ENCODE results near the gene NCKAP1. TPM values are rescaled to one million over a fixed set of nuclear protein-coding genes. Genes with fewer than 3 reads are reported as not detected.

Gene NCKAP1
- total RNA-seq = 100 to 1,000 TPM in 2 of 8 experiments, 10 to 100 TPM in 6; 70.3 to 136 (median 86.6) TPM

GRCh38 chr2:183038341-183039300 lies at the start of gene NCKAP1:
NCKAP1 (minus strand) TSS chr2:183038457; CDS start chr2:183038099, 358 bp downstream.
- Histone ChIP-seq H3K4me3 (peak within 1 kb of the TSS; percentile 68 to 83 (median 82)), H3K27ac (peak within 1 kb of the TSS; percentile 93 to 94), H3K4me1 (replicated peaks in 1 of 2) (peaks cover 5 to 24% of the 10 kb centered on the region in 2 donors)
- WGBS, 10 experiments = 0 to 92% (median 61%) methylated on average over 1 to 7 of the region's 68 CpGs
- in situ Hi-C loops (cut with MboI; ENCODE audit: low pct_unique_long_range_greater_than_20kb in 2 of 9, low sequenced_read_pairs in 9 of 9, unreplicated experiment in 9 of 9) = no loop called here
- ATAC-seq (replicated peaks in 6 of 8) = peak; percentile 76 to 86 (median 83)

GRCh38 chr2:183081911-183082310 lies 43.7 kb upstream of the NCKAP1 start:
- peaks cover 0 to 11% of the 10 kb centered on the region in 2 donors for H3K4me1 ChIP-seq (replicated peaks in 1 of 2)
- WGBS, 10 experiments = 0 to 100% (median 38%) methylated on average over 1 of the region's 1 CpG; no CpG with 5 or more reads in 2 of the 10 experiments
- H3K4me3 ChIP-seq = no peak overlapping the region
- ATAC-seq (replicated peaks in 6 of 8) = peak in 2 of 8 experiments; percentile 23 to 51
- H3K27ac ChIP-seq = no peak overlapping the region
- in situ Hi-C loops (cut with MboI; ENCODE audit: low pct_unique_long_range_greater_than_20kb in 2 of 9, low sequenced_read_pairs in 9 of 9, unreplicated experiment in 9 of 9) = no loop called here

- in situ Hi-C loops (cut with MboI; ENCODE audit: low pct_unique_long_range_greater_than_20kb in 2 of 9, low sequenced_read_pairs in 9 of 9, unreplicated experiment in 9 of 9) = no loop called here
- 13 to 88% (median 52%) methylated on average over 7 to 13 of the region's 13 CpGs for WGBS, 10 experiments
- ATAC-seq (replicated peaks in 6 of 8) = peak in 4 of 8 experiments; percentile 7 to 45 (median 18)
- H3K27ac ChIP-seq = no peak overlapping the region
- H3K4me3 ChIP-seq = peak overlapping the region; percentile 42 to 77 (median 54)
- peaks cover 0 to 11% of the 10 kb centered on the region in 2 donors for H3K4me1 ChIP-seq (replicated peaks in 1 of 2)
These were observed 41.0 kb upstream of the NCKAP1 start for GRCh38 chr2:183079139-183079775.

GRCh38 chr2:183078464-183079138 lies 40.3 kb upstream of the NCKAP1 start, which contains the start of gene DUSP19:
DUSP19 (plus strand) TSS chr2:183078747; CDS start chr2:183078934, 187 bp downstream.
- Histone ChIP-seq H3K27ac (peak within 1 kb of the TSS; percentile 33 to 40), H3K4me3 (peak within 1 kb of the TSS; percentile 42 to 77 (median 54)), H3K4me1 (replicated peaks in 1 of 2) (peaks cover 0 to 11% of the 10 kb centered on the region in 2 donors)
- WGBS, 10 experiments = 0 to 25% (median 13%) methylated on average over 4 to 20 of the region's 20 CpGs; no CpG with 5 or more reads in 1 of the 10 experiments
- ATAC-seq (replicated peaks in 6 of 8) = peak; percentile 90 to 99 (median 98)
- in situ Hi-C loops (cut with MboI; ENCODE audit: low pct_unique_long_range_greater_than_20kb in 2 of 9, low sequenced_read_pairs in 9 of 9, unreplicated experiment in 9 of 9) = no loop called here

- peaks cover 0 to 11% of the 10 kb centered on the region in 2 donors for H3K4me1 ChIP-seq (replicated peaks in 1 of 2)
- in situ Hi-C loops (cut with MboI; ENCODE audit: low pct_unique_long_range_greater_than_20kb in 2 of 9, low sequenced_read_pairs in 9 of 9, unreplicated experiment in 9 of 9) = no loop called here
- WGBS, 10 experiments = 0 to 40% (median 13%) methylated on average over 1 to 8 of the region's 8 CpGs; no CpG with 5 or more reads in 1 of the 10 experiments
- H3K27ac ChIP-seq = peak overlapping the region; percentile 33
- peak in 7 of 8 experiments; percentile 48 to 86 (median 81) for ATAC-seq (replicated peaks in 6 of 8)
- peak overlapping the region; percentile 42 to 77 (median 54) for H3K4me3 ChIP-seq
These were observed 39.9 kb upstream of the NCKAP1 start for GRCh38 chr2:183078163-183078463.

- Histone ChIP-seq H3K4me1 (replicated peaks in 1 of 2) (no peaks in the 10 kb centered on the region), H3K4me3 (no peak overlapping the region), H3K27ac (no peak overlapping the region)
- WGBS, 10 experiments = 0 to 100% (median 92%) methylated on average over 1 to 3 of the region's 7 CpGs; no CpG with 5 or more reads in 6 of the 10 experiments
- ATAC-seq (replicated peaks in 6 of 8) = no peak
- in situ Hi-C loops (cut with MboI; ENCODE audit: low pct_unique_long_range_greater_than_20kb in 2 of 9, low sequenced_read_pairs in 9 of 9, unreplicated experiment in 9 of 9) = no loop called here
These were observed 33.9 kb upstream of the NCKAP1 start for GRCh38 chr2:183072177-183072576.

- in situ Hi-C loops (cut with MboI; ENCODE audit: low pct_unique_long_range_greater_than_20kb in 2 of 9, low sequenced_read_pairs in 9 of 9, unreplicated experiment in 9 of 9) = no loop called here
- H3K27ac ChIP-seq = no peak overlapping the region
- no peak overlapping the region for H3K4me3 ChIP-seq
- H3K4me1 ChIP-seq (replicated peaks in 1 of 2) = no peaks in the 10 kb centered on the region
- peak in 2 of 8 experiments; percentile 81 to 91 for ATAC-seq (replicated peaks in 6 of 8)
- 51 to 100% (median 88%) methylated on average over 2 to 18 of the region's 34 CpGs; no CpG with 5 or more reads in 2 of the 10 experiments for WGBS, 10 experiments
These were observed 32.9 kb upstream of the NCKAP1 start for GRCh38 chr2:183070942-183071844.

- in situ Hi-C loops (cut with MboI; ENCODE audit: low pct_unique_long_range_greater_than_20kb in 2 of 9, low sequenced_read_pairs in 9 of 9, unreplicated experiment in 9 of 9) = no loop called here
- no peak overlapping the region for H3K4me3 ChIP-seq
- WGBS, 10 experiments = 67 to 100% (median 90%) methylated on average over 1 of the region's 2 CpGs; no CpG with 5 or more reads in 6 of the 10 experiments
- peak in 1 of 8 experiments; percentile 20 for ATAC-seq (replicated peaks in 6 of 8)
- H3K4me1 ChIP-seq (replicated peaks in 1 of 2) = no peaks in the 10 kb centered on the region
- no peak overlapping the region for H3K27ac ChIP-seq
These were observed 30.9 kb upstream of the NCKAP1 start for GRCh38 chr2:183069174-183069573.

GRCh38 chr2:183068561-183068960 lies 30.3 kb upstream of the NCKAP1 start:
- in situ Hi-C loops (cut with MboI; ENCODE audit: low pct_unique_long_range_greater_than_20kb in 2 of 9, low sequenced_read_pairs in 9 of 9, unreplicated experiment in 9 of 9) = no loop called here
- no peaks in the 10 kb centered on the region for H3K4me1 ChIP-seq (replicated peaks in 1 of 2)
- H3K4me3 ChIP-seq = no peak overlapping the region
- no peak for ATAC-seq (replicated peaks in 6 of 8)
- no peak overlapping the region for H3K27ac ChIP-seq
- WGBS, 10 experiments = 20 to 100% (median 50%) methylated on average over 1 to 2 of the region's 3 CpGs; no CpG with 5 or more reads in 3 of the 10 experiments

GRCh38 chr2:183063083-183063482 lies 24.8 kb upstream of the NCKAP1 start:
- WGBS, 10 experiments = 0 to 60% (median 8%) methylated on average over 1 to 2 of the region's 2 CpGs; no CpG with 5 or more reads in 1 of the 10 experiments
- Histone ChIP-seq H3K27ac (no peak overlapping the region), H3K4me1 (replicated peaks in 1 of 2) (peaks cover 0 to 9% of the 10 kb centered on the region in 2 donors), H3K4me3 (no peak overlapping the region)
- in situ Hi-C loops (cut with MboI; ENCODE audit: low pct_unique_long_range_greater_than_20kb in 2 of 9, low sequenced_read_pairs in 9 of 9, unreplicated experiment in 9 of 9) = no loop called here
- ATAC-seq (replicated peaks in 6 of 8) = peak in 7 of 8 experiments; percentile 46 to 96 (median 85)

- Histone ChIP-seq H3K4me1 (replicated peaks in 1 of 2) (peaks cover 0 to 9% of the 10 kb centered on the region in 2 donors), H3K4me3 (no peak overlapping the region), H3K27ac (no peak overlapping the region)
- in situ Hi-C loops (cut with MboI; ENCODE audit: low pct_unique_long_range_greater_than_20kb in 2 of 9, low sequenced_read_pairs in 9 of 9, unreplicated experiment in 9 of 9) = no loop called here
- 80 to 100% (median 95%) methylated on average over 1 to 11 of the region's 14 CpGs; no CpG with 5 or more reads in 1 of the 10 experiments for WGBS, 10 experiments
- no peak for ATAC-seq (replicated peaks in 6 of 8)
These were observed 22.4 kb upstream of the NCKAP1 start for GRCh38 chr2:183060571-183061231.
